Activated naive CD8-positive, alpha-beta T cell (primary cell): ENCODE measurements around the gene MFSD6.

ENCODE experiments used
- H3K27ac Mint-ChIP-seq: one replicate; pipeline ENCODE4 v1.8.0; 2021; ENCODE audit warnings: mixed read lengths
- H3K27me3 Mint-ChIP-seq: one replicate; pipeline ENCODE4 v1.8.0; 2021; ENCODE audit warnings: mixed read lengths
- H3K36me3 Mint-ChIP-seq: one replicate; pipeline ENCODE4 v1.8.0; 2021; ENCODE audit warnings: mixed read lengths
- H3K4me1 Mint-ChIP-seq: one replicate; pipeline ENCODE4 v1.8.0; 2021; ENCODE audit warnings: low read depth, mixed read lengths
- H3K4me3 Mint-ChIP-seq: one replicate; pipeline ENCODE4 v1.8.0; 2021; ENCODE audit warnings: mild to moderate bottlenecking, mixed read lengths
- H3K9me3 Mint-ChIP-seq: one replicate; pipeline ENCODE4 v1.8.0; 2021; ENCODE audit warnings: low read depth, mixed read lengths

Gene MFSD6

DNA sequence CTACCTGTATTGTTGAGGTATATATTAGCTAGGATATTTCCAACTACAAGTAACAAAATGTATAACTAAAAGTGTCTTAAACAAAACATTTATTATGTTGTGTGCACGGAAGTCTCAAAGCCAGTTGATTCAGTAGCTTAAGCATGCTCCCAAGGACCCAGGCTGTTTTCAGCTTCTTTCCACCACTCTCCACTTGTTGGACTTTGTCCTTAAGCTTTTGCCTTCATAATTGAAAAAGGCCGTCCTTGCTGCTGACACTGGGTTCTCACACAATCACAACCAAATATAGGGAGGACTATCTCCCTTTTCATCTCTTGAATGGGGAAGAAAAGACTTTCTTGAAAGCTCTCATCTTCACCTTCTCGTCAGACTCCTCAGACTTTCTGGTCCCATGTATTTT is 138.6 kb downstream of the MFSD6 start:
- no peaks in the 10 kb centered on the region for H3K27me3 Mint-ChIP-seq
- no peak overlapping the region for H3K4me3 Mint-ChIP-seq
- H3K4me1 Mint-ChIP-seq, result peaks cover 10% of the 10 kb centered on the region
- peaks cover 8% of the 10 kb centered on the region for H3K36me3 Mint-ChIP-seq
- no peak overlapping the region for H3K27ac Mint-ChIP-seq
- peaks cover 4% of the 10 kb centered on the region for H3K9me3 Mint-ChIP-seq

DNA sequence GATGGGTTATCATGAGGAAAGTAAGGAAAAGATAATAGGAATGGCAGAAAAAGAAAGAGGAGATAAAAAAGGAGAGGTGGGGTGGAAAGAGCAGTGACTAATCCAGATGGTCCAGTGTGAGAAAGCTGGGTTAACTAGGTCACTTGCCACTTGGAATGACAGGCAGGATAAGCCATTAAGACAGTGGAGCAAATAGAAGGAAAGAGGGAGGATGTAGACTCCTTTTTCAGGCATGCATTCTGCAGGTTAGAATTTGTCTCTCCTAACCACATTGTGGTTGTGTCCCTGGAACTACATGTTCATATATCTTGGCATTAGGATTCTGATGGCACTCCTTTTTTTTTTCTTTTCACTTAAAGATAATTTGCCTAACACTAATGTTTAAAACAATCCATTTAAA is 139.7 kb downstream of the MFSD6 start:
- no peak overlapping the region for H3K4me3 Mint-ChIP-seq
- H3K36me3 Mint-ChIP-seq, result no peaks in the 10 kb centered on the region
- H3K9me3 Mint-ChIP-seq, result no peaks in the 10 kb centered on the region
- H3K27me3 Mint-ChIP-seq, result no peaks in the 10 kb centered on the region
- H3K27ac Mint-ChIP-seq, result no peak overlapping the region
- H3K4me1 Mint-ChIP-seq, result peaks cover 17% of the 10 kb centered on the region

DNA sequence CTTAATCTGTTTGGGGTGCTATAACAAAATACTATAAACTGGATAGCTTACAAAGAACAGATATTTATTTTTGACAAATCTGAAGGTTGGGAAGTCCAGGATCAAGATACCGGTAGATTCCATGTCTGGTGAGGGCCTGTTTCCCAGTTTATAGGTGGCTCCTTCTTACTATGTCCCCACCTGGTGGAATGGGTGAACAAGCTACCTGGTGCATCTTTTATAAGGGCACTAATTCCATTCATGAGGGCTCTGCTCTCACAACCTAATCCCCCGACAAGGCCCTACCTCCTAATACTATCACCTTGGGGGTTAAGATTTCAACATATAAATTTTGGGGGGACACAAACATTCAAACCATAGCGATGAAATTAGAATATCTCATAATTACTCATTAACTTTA is 142.0 kb downstream of the MFSD6 start:
- no peaks in the 10 kb centered on the region for H3K36me3 Mint-ChIP-seq
- H3K4me1 Mint-ChIP-seq, result peaks cover 16% of the 10 kb centered on the region

More for the DNA sequence above, 142.0 kb downstream of the MFSD6 start:
- Mint-ChIP-seq H3K27me3 (no peaks in the 10 kb centered on the region), H3K4me3 (no peak overlapping the region), H3K27ac (no peak overlapping the region), H3K9me3 (no peaks in the 10 kb centered on the region)
